ENCODE results near the gene UNC13B.

The UNC13B gene

DNA sequence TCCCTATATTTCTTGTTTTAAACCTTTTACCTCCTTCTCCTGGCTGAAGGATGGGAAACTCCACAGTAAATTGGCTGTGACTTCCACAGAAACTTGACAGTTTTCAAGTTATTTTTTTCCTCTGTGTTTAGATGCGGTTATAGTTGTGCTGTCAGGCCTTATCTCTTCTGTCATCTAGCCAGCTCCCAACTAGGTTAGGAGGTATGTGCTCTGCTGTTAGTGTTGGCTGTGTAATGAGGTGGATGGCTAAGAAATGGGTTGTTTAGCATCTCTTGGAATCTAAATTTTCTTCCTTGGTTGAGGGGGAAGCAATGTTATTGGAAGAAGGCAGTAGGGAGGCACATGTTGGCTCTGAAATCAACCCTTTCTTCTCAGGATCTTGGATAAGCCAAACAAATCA, 178.2 kb downstream of the UNC13B start:
- peak; percentile 52 for DNase-seq

DNA sequence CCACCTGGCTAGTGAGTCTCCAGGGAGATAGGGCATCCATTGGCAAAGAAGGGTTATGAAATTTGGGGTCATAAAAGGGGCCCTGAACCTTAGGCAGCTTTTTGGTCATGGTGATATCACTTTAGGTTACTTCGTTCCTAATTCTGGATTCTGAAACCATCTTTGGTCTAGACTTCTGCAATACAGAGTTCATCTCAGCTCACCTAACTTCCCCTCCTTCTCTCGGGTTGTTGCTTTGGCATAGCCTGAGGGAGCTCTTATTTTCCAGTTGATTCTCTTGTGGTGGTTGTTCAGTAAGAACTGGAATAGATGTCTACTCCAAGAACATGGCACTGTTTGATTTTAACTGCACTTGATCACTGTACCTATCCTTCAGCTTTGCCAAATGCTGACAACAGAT, 179.2 kb downstream of the UNC13B start:
- no peak for DNase-seq

DNA sequence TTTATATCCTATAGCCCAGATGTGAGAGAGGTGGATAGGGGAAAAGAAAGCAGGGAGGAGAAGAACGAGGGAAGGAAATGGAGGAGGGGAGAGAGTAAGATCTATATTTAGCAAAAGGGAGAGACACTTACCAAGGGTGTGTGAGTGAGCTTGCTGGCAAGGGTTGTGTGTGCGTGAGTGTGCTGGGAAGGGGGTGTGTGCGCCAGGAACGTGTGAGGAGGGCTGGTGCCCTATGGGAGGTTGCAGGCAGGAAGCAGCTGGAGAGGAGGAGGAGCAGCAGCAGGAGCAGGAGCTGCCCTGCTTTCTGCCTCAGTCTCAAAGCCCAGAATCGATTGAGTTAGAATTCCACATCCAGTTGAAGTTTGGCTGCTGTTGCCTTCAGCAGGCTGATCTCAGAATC, 179.8 kb downstream of the UNC13B start:
- DNase-seq: peak; percentile 85

DNA sequence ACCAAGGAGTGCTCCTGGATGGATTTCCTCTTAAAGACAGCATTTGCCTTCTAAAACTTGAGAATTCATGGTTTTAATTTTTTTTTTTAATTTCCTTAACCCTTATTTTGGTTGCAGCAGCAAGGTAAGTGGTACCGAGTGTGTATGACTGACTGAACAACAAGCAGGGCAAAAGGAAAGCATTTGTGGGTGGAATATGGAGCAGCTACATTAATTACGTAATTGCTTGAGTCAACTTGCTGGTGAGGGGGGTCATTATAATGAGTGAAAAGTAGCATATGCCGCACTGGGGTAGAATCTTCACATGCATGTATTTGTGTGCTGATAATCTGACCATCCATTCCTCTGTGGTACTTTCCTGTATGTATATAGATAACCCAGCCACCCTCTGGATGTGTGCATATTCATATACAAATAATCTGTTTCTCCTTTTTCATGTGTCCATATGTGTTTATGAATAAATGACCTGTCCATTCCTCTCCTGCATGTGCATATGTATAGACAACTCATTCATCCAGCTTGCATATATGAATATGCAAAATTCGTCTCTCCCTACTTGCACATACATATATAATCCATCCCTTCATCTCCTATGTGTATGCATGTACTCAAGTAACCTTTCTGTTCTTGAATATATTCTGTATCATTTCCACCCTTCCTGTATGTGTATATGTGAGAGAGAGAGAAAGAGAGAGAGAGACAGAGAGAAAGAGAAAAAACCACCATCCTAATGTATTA, 180.6 kb downstream of the UNC13B start:
- peak; percentile 21 for DNase-seq

DNA sequence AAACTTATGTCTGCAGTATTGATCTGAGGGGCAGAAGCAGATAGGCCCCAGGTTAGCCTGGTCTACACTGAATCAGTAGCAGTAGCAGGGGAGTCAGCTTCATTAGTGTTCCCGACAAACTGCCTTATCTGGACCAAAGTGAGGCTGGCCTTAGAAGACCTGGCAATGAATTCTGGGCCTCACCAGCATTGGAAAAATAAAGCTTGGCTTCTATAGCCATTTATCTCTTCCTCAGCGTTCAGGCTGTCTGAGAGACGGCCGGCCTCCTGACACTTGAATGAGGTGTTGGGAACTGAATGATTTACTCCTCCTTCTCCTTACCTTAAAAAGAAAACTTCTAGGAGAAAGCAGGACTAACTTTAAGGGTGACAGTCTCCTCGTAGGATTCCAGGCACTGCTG, 186.3 kb downstream of the UNC13B start:
- no peak for DNase-seq

DNA sequence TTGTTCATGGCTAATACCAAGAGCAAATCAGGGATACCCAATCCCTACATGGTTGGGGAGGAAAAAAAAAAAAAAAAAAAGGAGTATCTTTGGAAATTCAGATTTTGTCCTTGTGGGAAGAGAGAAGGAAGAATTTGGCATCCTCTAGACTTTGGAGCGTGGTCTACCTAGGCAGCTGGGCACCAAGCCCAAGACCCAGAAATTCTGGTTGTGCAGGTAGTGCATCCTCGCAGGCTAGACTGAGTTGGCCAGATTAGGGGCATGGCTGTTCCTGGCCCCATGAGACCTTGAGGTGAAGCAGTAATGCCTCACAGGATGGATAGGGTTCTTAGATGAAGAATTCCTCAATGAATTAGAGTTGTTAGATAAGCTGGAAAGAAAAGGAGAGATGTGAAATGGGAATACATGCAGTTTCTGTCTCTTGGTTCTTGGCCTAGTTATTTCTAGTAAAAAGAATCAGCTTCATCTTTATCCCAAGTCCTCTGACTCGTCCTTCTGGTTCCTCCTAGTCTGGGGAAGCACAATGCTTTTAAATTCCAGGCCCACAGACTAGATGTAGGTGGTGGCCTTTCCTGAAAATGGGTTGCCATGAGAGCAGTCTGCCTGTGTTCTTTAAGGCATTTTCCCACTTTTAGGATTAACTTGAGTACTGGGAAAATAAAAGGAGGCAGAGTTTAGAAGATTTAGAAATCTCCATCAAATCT, 187.6 kb downstream of the UNC13B start:
- DNase-seq: no peak

DNA sequence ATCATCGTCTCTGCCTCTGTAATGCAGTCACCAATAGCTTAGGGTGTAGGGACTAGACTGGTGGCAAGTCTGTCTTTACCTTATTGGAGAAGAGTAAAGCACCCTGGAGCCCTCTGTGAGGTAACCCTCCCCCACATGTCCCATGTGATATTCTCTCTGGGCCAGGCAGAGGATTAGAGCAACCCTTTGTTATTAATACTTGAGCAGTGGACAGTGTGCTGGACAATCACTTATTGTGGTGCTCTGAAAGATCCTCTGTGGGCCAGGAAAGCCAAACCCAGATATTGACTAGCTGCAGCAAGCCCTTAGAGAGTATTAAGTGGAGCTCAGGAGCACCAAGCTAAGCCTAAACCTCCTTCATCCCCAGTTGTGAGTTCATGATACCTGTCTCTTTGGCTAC, 188.4 kb downstream of the UNC13B start:
- no peak for DNase-seq

DNA sequence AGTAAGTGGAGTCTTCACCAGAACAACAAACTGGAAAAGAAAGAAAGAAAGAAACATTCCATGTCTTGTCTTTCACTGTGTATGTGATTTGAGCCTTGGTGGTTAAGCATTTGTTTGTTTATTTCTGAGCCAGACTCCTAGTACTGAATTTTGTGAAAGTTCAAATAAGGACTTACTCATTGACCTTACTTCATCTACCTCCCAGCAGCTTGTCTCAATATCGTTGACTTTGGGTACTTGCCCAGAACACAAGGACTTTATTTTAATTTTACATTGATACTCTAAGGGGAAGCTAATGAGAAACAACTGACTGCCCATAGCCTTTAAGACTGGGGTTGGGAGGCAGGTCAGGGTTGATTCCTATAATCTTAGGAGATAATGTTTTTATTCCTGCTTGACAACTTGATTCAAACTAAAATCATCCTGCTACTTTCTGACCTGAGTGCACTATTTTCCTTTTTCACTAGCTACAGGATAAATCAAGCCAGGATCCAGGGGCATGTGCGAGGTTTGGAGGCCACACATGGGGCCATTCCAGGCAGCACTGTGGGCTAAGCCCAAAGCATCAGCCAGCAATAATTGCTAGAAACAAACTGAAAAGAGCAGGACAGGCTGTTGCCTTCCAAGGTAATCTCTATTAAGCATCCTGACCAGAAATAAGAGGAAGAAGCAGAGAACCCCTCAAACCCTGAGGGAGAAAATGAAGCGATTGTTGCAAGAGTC, 189.2 kb downstream of the UNC13B start:
- peak; percentile 63 for DNase-seq

DNA sequence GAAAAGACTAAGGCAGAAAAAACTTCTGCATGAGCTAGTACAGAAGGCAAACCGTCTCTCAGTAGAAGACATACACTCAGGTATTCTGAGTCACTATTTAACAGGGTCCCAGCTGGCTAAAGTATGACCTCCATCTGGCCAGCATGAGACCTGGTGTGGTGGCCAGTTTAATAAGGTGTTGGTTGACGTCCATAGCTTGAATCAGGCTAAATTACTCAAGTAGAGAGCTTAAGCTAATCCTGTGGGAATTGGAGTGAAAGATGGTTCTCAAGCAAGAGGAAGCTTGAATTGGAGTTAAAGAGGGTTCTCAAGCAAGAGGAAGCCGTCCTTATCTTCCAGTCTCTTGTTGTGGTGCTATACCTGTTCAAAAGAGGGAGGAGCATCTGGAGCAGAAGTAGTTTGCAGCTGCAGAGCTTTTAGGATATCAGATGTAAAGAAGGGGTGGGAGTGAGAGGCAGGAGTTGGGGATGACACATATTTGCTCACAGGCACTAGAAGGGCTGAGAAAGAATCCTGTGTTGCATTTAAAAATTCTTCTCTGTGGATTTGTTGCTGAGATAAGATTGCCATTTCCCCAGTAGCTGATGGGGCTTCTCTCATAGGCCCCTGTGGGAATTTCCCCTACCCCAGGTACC, 192.0 kb downstream of the UNC13B start:
- DNase-seq: no peak

DNA sequence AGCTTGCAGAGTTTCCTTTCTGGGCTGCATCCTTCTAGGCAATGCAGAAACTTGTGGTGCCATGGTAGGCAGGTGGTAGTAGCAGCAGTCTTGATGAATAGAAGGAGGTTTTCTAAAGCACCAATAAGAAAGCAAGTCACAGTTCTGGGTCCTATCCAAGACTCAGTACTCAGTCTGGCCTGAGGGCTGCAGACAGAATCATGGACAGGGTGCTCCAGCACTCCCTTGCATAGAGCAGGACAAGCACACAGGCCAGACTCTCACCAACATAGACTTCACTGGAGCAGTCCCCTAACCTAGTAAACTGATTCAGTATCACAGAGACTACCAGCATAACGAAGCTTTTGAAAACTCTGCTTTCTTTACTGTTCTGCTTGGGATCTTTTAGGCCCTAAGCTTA, 194.1 kb downstream of the UNC13B start:
- no peak for DNase-seq

DNA sequence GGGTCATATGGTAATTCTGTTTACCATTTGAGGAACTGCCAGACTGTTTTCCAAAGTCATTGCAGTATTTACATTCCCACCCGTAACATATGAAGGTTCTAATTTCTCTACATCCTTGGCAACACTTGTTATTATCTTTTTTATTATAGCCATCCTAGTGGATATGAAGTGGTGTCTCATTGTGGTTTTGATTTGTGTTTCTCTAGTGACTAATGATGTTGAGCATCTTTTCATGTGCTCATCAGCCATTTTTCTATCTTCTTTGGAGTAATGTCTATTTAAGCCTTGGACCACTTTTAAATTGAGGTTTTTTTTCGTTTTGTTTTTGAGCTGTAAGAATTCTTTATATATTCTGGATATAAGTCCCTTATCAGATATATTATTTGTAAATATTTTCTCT, 195.3 kb downstream of the UNC13B start:
- peak; percentile 22 for DNase-seq

DNA sequence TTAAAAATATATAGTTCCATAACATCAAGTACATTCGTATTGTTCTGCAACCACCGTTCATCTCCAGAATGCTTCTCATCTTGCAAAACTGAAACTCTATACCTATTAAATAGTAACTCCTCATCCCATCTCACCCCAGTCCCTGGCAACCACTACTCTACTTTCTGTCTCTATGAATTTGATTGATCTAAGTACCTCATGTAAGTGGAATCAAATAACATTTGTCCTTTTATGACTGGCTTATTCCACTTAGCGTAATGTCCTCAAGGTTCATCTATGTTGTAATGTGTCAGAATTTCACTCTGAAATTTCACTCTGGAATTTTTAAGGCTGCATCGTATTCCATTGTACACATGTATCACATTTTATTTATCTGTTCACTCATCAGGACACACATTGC, 196.0 kb downstream of the UNC13B start:
- DNase-seq: no peak

DNA sequence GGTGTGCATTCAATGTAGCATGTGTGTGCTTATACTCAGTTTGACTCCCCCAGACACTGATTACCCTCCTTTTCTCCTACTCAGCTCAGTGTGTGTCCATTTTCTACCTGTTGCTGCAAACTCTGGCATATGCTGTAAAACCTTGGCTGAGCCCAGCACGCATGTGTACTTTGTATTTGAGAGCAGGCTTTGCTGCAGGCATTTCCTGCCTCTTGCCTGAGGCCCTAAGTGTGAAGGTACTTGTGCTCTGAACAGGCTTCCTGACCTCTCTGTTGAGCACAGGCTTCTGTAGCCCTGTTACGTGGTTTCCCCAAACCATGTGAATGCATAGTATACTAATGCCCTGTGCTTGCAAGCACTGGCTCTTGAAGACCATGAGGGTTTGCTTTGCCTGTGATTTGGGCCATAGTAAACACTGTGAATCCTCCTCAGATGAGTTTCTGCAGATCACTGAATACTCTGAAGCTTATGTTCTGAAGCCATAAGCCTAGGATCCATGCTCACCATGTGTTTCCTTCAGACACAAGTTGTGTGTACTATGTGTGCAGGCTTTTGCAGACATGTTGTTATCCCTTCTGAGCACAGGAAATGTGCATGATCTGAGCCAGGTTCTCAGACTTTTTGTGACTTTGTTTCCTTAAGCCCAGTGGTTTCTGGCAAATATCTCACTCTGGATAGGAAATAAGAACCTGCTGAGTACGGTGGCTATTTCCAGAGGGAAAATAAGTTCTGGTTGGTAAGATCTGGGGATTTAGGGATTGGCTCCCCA, 203.2 kb downstream of the UNC13B start:
- no peak for DNase-seq

DNA sequence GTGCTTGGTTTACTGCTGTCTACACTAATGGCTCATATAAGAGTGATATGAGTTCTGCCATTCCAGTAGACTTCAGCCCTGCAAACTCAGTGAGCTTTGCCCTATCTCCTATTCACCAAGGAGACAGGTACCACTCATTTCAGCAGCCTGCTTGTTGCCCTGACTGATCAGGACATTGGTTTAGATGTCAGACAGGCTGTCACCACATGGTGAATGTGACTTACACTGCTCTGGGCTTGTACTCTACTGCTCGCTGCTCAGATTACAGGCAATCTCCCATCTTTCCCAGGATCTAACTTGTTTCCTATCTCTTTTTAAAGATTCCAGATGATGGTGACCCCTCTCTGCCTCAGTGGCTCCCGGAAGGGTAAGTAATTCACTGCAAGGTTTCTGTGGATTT, 204.8 kb downstream of the UNC13B start:
- DNase-seq: no peak

DNA sequence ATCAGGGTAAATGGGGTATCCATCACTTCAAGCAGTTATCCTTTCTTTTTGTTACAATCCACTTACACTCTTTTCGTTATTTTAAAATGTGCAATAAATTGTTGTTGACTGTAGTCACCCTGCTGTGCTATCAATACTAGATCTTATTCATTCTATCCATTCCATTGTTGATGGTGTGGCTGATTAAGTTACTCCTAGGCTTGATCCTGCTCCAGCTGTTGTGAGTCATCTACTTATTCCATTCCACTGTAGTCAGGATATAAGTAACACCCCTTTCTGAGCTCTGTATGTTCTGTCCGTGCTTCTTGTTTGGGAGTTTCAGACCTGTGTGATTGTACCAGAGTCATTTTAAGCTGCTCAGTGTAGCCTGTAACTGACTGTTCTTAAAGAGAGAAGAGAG, 205.6 kb downstream of the UNC13B start:
- peak; percentile 95 for DNase-seq

DNA sequence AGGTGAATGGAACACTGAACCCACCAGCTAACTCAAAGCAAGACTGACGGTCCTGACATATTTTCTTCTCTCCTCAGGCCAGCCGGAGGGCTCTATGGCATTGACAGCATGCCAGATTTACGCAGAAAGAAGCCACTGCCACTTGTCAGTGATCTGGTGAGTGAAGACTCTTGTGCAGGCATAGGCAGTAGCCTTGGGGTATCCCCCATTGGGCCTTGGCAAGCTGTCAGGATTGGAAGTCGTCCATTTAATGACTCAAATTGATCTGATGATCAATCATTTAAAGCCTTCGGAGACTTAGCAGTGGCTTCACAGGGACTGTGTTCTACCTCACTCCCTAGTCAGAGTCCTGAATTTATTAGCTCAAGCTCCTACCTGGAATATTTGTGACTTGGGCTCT, 208.4 kb downstream of the UNC13B start:
- DNase-seq: no peak

DNA sequence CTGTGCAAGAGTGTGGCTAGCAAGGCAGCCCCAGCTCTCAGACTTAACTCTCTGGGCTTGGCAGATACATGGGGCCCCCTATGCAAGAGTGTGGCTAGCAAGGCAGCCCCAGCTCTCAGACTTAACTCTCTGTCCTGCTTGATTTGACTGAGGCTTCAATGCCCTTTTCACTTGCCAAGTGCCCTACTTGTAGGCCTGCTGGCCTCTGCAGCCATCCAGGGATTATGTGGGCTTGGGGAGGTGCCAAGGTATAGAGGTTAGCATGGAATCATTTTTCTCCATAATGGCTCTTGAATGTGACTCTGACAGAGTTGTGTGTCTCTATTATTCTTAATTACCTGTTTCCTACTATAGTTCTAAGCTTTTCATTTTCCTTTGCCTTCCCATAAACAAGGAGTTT, 212.6 kb downstream of the UNC13B start:
- no peak for DNase-seq

DNA sequence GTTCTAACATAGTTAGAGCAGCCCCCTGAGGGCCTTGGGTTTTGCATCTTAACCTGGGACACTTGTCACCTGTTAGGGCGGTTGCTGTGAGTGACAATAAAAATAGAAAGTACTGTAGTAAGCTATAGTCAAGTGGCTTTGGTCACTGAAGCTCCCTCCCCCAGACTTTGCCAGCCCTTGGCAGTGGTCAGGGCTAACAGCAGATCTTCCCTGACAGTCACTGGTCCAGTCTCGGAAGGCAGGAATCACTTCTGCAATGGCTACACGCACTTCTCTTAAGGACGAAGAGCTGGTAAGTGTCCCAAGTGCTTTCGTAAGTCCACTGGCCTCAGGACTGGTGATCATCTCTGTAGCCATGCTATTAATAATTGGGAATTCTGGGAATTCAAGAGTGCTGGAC, 213.1 kb downstream of the UNC13B start:
- DNase-seq: no peak

DNA sequence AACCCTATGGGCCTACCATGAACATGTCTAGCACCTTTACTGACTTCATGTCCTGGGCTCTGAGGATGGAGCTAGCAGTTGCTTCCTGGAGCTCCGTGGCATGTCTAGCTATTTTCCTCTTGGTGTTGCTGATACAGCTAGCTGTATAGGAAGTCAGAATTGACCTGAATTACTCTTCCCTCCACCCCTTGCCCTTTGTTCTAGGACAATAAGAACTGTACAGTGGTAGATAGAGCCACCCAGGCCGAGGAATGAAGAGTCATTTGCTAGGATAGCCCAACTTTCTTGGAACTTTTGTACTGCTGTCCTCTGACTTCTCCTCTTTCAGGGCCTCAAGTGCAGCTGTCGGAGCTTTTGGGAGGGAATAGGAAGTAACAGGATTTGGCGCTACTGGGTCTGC, 218.2 kb downstream of the UNC13B start:
- no peak for DNase-seq

DNA sequence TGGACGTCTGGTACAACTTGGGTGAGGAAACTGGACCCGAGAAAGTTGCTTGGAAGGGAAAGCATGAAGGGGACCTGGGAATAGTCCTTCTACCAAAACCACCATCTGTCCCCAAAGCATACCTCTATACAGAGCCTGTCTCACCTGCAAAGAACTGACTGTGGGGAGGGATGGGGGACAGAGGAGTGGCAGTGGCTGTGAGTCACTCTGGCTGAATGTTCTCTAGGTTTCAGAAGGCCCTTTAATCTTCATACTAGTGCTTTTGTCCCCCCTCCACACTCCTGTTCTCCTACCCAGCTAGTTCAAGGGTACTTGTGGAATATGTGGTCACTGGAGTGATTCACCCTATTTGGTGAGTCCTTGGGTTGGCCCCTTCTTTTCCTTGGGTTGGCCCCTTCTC, 218.8 kb downstream of the UNC13B start:
- no peak for DNase-seq

DNA sequence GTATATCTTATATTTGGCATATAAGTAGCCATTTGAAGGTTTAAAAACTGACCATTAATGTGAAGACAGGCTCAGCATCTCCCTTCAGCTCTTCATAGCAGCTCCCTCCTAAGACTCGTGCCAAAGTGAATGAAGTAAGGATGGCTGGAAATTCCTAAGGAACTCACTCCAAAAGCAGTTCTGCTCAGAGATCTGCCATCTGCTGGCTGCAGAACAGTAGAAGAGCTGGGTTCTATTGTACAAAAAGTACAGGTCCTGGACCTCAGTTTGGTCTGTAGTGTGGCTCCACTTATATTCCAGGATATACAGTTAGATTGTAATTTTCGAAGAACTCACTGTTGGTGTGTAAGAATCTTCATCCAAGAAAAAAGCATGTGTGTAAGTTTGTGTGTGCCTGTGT, 223.2 kb downstream of the UNC13B start:
- peak; percentile 59 for DNase-seq

DNA sequence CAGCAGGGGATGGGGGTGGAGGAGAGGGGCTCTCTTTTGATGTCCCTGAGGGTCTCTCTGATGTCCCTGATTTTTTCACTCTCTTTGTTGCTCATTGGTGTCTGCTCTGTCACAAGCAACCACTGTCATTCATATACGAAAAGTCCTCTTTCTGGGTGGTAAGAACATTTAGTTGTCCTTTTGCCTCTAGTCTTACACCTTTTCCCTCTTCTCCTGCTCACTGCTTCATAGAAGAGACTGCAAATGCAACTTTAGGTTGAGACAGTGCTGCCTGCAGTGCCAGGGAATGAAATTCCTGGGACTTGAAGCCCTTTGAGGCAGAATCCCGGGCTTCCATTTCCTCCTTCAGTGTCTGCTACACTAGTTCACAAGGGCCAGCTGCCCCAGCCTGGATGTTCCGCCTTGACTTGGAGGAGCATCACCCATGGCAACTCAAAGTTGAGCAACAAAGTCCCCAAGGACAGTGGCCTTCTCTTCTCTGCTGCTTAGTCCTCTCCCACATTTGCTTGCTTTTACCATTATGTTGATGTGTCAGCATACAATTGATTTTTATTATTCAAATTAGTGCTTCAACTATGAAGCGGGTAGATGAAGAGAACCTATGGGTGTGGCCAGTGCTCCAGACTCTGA, 233.4 kb downstream of the UNC13B start:
- no peak for DNase-seq
